ENCODE results near the gene DNAH2. TPM values are rescaled to one million over a fixed set of nuclear protein-coding genes. Genes with fewer than 3 reads are reported as not detected.

Gene DNAH2
- polyA plus RNA-seq, 2 of the 4 experiments (the other 2 are of a cell fraction), result 0.01 to 0.08 TPM

- WGBS (ENCODE audit: missing lambda C conversion rate), result 2% methylated on average over 51 of the region's 61 CpGs
- ChIA-PET CTCF (interaction anchor here (1.3 to 25.1 kb wide), 7 partner anchors 7 to 127 kb away, joined by 3 to 677 read pairs (median 9); partner anchors contain the start of genes KDM6B and NAA38), POLR2A (interaction anchor here (0.6 to 5.7 kb wide), 7 partner anchors 9 to 157 kb away, joined by 3 to 65 read pairs (median 6); partner anchors contain the start of genes CYB5D1, NAA38 and TP53)
- peak; percentile 35 to 44 for ATAC-seq
- Histone ChIP-seq H3K4me1 (peaks cover 36% of the 10 kb centered on the region), H3K9me3 (no peaks in the 10 kb centered on the region), H3K4me2 (peak overlapping the region; percentile 91), H3K27ac (peak overlapping the region; percentile 96), H3K4me3 (peak overlapping the region; percentile 80)
- DNase-seq (ENCODE audit: low read depth in 1 of 2, low spot score in 1 of 2), result peak; percentile 90 to 96
- FAIRE-seq, result no peak
- TF ChIP-seq SREBF2 (IDR thresholded peaks at IDR 0.05) (no peak), NPAS2 (CRISPR knock-in tag; IDR thresholded peaks at IDR 0.05; ENCODE audit: borderline replicate concordance) (no peak), RFX5 (IDR thresholded peaks at IDR 0.05) (no peak), MAZ (IDR thresholded peaks at IDR 0.05; ENCODE audit: borderline replicate concordance, low read depth, low read length) (peak; percentile 97), HOXA7 (CRISPR knock-in tag; IDR thresholded peaks at IDR 0.05) (no peak), JUNB (IDR thresholded peaks at IDR 0.05) (no peak), HOXB5 (CRISPR knock-in tag; IDR thresholded peaks at IDR 0.05) (no peak), FOSL2 (IDR thresholded peaks at IDR 0.05) (no peak), FOSL2 (CRISPR knock-in tag; IDR thresholded peaks at IDR 0.05) (peak; percentile 59; the same call in 1 of the 2 replicates), NFE2L2 (conservative IDR thresholded peaks at IDR 0.05; ENCODE audit: low read length) (no peak), GATA3 (IDR thresholded peaks at IDR 0.05; ENCODE audit: borderline replicate concordance) (peak; percentile 61), TP53 (CRISPR knock-in tag; IDR thresholded peaks at IDR 0.05) (peak; percentile 34; the same call in 1 of the 2 replicates), PHF8 (IDR thresholded peaks at IDR 0.05; ENCODE audit: borderline replicate concordance, low read depth) (0 out of 2 replicates have a peak, but pooled peaks have one; percentile 8), RARB (CRISPR knock-in tag; IDR thresholded peaks at IDR 0.05) (no peak), HMGXB4 (CRISPR knock-in tag; IDR thresholded peaks at IDR 0.05; ENCODE audit: borderline replicate concordance) (no peak), ZFP36 (IDR thresholded peaks at IDR 0.05; ENCODE audit: borderline replicate concordance, partially characterized antibody) (no peak), HES2 (IDR thresholded peaks at IDR 0.05) (no peak), FOSB (CRISPR knock-in tag; IDR thresholded peaks at IDR 0.05) (peak; percentile 92), RAD21 (conservative IDR thresholded peaks at IDR 0.05 in 1 of 2, IDR thresholded peaks at IDR 0.05 in 1 of 2) (no peak), FOXS1 (CRISPR knock-in tag; IDR thresholded peaks at IDR 0.05) (no peak), RNF2 (IDR thresholded peaks at IDR 0.05; ENCODE audit: borderline replicate concordance, low read depth) (no peak), POLR2AphosphoS2 (conservative IDR thresholded peaks at IDR 0.05; ENCODE audit: low read length) (peak; percentile 55; the same call in 1 of the 2 replicates), NR3C1 (IDR thresholded peaks at IDR 0.05) (no peak), CHD2 (IDR thresholded peaks at IDR 0.05; ENCODE audit: low read length, partially characterized antibody) (peak; percentile 38), ZSCAN20 (CRISPR knock-in tag; IDR thresholded peaks at IDR 0.05) (no peak), MYC (IDR thresholded peaks at IDR 0.05; ENCODE audit: borderline replicate concordance, low read length) (peak; percentile 99), TFCP2L1 (CRISPR knock-in tag; IDR thresholded peaks at IDR 0.05) (no peak), SMC3 (IDR thresholded peaks at IDR 0.05) (no peak)
- TF ChIP-seq, protein P1, sequence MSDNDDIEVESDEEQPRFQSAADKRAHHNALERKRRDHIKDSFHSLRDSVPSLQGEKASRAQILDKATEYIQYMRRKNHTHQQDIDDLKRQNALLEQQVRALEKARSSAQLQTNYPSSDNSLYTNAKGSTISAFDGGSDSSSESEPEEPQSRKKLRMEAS (IDR thresholded peaks at IDR 0.05), result peak; percentile 89
- TF ChIP-seq, protein P2, sequence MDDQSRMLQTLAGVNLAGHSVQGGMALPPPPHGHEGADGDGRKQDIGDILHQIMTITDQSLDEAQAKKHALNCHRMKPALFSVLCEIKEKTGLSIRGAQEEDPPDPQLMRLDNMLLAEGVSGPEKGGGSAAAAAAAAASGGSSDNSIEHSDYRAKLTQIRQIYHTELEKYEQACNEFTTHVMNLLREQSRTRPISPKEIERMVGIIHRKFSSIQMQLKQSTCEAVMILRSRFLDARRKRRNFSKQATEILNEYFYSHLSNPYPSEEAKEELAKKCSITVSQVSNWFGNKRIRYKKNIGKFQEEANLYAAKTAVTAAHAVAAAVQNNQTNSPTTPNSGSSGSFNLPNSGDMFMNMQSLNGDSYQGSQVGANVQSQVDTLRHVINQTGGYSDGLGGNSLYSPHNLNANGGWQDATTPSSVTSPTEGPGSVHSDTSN (IDR thresholded peaks at IDR 0.05), result peak; percentile 61; the same call in 1 of the 2 replicates
- TF ChIP-seq, protein P3, sequence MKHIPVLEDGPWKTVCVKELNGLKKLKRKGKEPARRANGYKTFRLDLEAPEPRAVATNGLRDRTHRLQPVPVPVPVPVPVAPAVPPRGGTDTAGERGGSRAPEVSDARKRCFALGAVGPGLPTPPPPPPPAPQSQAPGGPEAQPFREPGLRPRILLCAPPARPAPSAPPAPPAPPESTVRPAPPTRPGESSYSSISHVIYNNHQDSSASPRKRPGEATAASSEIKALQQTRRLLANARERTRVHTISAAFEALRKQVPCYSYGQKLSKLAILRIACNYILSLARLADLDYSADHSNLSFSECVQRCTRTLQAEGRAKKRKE (CRISPR knock-in tag; IDR thresholded peaks at IDR 0.05; ENCODE audit: low read depth), result no peak
- TF ChIP-seq, protein P4, sequence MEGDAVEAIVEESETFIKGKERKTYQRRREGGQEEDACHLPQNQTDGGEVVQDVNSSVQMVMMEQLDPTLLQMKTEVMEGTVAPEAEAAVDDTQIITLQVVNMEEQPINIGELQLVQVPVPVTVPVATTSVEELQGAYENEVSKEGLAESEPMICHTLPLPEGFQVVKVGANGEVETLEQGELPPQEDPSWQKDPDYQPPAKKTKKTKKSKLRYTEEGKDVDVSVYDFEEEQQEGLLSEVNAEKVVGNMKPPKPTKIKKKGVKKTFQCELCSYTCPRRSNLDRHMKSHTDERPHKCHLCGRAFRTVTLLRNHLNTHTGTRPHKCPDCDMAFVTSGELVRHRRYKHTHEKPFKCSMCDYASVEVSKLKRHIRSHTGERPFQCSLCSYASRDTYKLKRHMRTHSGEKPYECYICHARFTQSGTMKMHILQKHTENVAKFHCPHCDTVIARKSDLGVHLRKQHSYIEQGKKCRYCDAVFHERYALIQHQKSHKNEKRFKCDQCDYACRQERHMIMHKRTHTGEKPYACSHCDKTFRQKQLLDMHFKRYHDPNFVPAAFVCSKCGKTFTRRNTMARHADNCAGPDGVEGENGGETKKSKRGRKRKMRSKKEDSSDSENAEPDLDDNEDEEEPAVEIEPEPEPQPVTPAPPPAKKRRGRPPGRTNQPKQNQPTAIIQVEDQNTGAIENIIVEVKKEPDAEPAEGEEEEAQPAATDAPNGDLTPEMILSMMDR (IDR thresholded peaks at IDR 0.05), result no peak
Observed at GRCh38 chr17:7843536-7844291, 126.2 kb downstream of the DNAH2 start.

Measured in A549 (cell line).